ENCODE data around the gene C14orf93.

DNA sequence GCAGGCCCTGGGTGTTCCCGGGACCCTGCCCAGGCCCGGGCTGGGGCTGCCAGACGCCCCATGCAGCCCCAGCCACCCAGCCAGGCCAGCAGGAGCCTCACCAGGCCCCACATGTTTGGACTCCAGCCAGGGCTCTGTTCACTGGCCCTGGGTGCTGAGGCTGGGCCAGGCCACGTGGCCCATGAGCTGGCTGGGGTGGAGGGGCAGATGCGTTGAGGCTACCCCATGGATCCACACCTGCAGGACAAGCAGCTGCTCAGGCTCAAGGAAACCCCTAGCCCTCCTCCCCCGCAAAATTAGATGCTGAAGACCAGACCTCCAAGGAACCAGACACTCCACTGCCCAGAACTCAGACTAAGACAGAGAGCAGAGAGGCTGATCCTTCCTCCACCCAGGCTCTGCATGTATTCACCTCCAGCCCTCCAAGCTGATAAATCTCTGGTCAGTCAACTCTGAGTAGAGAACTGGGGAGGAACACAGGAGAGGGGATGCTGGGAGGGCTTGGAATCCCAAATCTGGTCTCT lies 45.7 kb upstream of the C14orf93 start:
- TF ChIP-seq POLR2A (IDR thresholded peaks at IDR 0.05): no peak
- TF ChIP-seq, protein P1, sequence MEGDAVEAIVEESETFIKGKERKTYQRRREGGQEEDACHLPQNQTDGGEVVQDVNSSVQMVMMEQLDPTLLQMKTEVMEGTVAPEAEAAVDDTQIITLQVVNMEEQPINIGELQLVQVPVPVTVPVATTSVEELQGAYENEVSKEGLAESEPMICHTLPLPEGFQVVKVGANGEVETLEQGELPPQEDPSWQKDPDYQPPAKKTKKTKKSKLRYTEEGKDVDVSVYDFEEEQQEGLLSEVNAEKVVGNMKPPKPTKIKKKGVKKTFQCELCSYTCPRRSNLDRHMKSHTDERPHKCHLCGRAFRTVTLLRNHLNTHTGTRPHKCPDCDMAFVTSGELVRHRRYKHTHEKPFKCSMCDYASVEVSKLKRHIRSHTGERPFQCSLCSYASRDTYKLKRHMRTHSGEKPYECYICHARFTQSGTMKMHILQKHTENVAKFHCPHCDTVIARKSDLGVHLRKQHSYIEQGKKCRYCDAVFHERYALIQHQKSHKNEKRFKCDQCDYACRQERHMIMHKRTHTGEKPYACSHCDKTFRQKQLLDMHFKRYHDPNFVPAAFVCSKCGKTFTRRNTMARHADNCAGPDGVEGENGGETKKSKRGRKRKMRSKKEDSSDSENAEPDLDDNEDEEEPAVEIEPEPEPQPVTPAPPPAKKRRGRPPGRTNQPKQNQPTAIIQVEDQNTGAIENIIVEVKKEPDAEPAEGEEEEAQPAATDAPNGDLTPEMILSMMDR (IDR thresholded peaks at IDR 0.05): no peak
